NCI-H2081 (cell line): ENCODE results near the gene SMAD2.
A peak's percentile ranks its signal among the peaks of the same experiment; 100 is the strongest.

Experiments
- DNase-seq, 2 experiments: peaks; one replicate each; lab custom pipeline; 2025; lab: John Stamatoyannopoulos, UW

Gene SMAD2

GRCh38 chr18:47895565-47896250 is 34.8 kb downstream of the SMAD2 start:
- no peak for DNase-seq

DNA sequence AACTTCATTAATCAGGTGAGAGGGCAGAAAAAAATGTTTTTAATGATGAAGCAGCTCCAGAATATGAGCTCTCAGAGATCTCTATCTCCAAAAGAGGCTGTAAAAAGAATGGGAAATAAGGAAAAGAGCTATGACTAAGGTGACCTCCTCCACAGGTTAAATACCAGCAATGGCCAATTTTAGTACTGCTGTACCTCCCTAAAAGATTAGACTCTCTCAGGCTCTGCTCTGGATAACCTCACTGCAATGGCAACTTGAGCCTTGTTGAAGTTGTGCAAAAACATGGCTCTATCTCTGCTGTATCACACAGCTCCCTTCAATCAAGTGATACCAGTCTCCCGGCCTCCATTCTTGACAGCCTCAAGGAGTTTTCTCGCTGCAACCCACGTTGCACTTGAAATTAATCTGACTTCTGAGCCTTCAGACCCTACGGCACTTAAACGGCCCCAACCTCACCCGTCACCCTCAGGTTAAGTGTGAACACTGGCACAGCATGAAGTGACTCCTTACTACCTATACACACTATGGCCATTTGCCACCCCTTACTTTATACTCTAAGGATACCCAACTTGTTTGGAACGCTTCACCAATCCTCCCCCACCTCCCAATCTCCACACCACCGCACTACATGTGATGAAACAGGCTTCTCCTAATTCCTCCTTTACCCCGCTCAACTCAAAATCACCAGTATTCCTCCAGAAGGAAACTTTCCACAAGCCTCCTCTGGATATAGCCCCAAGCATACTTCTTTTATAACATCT is 36.3 kb downstream of the SMAD2 start:
- no peak for DNase-seq

DNA sequence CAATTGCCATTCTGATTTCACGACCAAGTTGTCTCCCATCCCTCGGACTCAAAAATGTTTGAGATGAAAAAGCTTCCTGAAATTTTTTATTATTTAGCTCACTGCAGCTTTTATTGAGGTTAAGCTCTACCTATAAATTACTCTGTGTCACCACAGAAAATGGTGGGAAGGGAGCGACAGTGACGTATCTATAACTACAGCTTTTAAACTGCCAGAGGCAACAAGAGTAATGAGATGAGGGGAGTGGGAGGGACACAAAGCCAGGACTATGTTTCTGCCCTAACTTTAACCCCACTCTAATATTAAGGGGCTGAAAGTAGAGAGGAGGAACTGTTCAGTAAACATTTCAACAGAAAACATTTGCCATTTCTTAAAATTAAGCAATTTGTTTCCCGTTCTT is 37.4 kb downstream of the SMAD2 start:
- no peak for DNase-seq

DNA sequence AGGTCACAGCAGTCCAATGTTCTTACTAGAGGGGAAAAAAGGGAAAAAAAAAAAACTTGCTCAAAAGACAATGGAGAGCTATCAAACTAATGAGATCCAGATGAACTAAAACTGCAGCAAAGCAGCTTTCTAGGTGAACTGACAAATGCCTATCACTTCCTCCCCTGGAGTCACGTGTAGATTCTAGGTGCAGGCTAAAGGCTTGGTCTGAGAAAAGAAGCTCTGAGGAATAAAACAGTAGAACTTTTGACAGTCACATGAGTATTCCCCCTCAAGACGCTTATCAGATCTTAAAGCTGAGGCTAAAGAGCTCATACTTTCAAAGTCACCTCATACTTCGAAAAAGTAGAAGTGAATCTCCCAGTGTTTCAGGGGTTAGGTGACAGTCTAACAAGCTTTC is 42.3 kb downstream of the SMAD2 start:
- DNase-seq, result no peak

GRCh38 chr18:47887227-47887626 is 43.2 kb downstream of the SMAD2 start:
- DNase-seq, result no peak

DNA sequence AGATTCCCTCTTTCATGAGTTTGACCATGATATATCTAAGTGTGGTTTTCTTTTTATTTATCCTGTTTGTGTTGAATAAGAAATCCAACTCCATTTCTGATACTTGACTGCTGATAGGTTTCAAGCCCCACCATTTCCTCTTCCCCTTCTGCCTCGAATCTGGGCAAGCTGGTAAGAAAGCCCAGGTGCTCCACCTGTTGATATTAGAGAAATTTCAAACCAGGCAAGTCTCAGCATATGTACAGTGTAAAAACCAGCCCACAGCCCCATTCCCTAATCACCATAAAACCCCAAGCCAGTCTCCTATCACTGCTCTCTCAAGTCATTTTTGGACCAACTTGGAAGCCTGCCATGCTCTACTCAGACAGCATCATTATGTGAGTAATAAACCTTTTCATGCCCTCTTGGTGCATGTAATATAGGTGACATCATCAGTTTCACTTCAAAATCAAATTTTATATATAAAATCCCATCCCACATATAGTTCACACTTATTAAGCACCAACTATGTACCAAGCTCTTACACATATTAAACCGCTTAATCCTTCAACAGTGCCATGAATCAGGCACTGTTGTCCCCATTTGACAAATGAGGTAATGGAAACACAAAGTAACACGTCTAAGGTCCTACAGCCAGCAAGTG is 46.6 kb downstream of the SMAD2 start:
- peak in 1 of 2 experiments; percentile 11 for DNase-seq

DNA sequence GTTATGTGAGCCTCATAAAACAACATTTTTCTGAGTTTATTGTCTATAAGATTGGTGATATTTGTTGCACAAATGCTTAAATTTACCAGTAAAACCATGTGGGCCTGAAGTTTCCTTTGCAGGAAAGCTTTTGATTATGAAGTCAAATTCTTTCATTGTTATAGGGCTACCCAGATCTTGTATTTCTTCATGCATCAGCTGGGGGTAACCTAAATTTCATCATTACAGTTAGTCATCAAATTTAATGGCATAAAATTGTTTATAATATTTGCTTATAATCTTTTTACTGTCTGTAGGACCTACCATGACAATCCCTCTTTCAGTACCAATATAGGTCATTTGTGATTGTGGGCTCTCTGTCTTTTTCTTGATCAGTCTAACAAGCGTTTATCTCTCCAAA is 47.8 kb downstream of the SMAD2 start:
- no peak for DNase-seq

- DNase-seq, result no peak
Measured at GRCh38 chr18:47881752-47882455, 48.6 kb downstream of the SMAD2 start.

DNA sequence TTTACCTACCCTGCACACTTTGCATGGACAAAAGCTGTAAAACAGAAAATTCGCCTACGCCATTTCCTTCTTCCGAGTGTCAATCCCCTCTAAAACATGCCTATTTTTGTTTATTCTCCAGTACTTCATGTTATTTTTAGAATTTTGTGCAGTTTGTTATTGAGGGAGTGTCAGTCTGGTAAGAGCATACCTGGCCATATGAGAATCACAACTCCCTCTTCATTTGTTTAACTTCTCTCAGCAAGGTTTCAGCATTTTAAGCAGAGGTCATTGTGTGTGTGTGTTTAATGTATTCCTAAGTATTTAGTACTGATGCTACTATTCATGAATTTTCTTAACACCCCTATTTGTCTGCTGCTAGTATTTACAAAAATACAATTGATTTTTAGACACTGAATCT is 49.4 kb downstream of the SMAD2 start:
- DNase-seq, result no peak

DNA sequence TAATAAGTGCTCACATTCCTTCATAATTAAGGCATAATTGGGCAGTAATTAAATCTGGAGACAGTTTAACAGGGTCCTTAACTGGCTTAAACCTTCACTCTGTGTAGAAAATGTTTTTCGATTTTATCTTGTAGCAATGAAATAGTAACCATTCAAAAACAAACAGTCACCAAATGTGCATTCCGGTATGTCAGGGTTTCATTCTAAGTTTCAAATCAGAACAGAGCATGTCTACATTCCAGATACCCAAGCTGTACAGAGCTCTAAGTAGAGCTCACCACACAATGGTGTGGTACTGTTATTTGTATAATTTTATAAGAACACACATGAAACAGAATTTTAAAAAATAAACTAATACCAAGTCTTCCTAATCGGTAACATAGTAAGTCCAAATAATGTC is 52.6 kb downstream of the SMAD2 start:
- no peak for DNase-seq

DNA sequence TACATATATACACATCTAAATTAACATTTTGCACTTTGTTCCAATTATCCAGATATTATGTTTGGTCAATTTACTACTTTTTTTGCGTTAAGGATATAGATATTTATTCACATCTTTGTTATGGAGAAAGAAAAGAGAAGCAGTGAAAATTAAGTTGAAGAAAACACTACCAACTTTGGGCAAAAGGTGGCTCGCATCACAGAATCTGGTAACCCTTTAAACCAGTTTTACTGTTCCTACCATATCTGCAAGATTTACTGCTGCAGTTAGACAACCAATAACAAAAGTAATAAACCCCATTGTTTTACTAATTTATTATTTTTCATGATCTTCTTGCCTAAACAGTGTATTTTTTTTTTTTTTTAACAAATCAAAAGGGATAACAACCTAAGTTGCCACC is 53.6 kb downstream of the SMAD2 start:
- DNase-seq, result no peak

GRCh38 chr18:47873625-47874024 is 56.8 kb downstream of the SMAD2 start:
- no peak for DNase-seq

DNA sequence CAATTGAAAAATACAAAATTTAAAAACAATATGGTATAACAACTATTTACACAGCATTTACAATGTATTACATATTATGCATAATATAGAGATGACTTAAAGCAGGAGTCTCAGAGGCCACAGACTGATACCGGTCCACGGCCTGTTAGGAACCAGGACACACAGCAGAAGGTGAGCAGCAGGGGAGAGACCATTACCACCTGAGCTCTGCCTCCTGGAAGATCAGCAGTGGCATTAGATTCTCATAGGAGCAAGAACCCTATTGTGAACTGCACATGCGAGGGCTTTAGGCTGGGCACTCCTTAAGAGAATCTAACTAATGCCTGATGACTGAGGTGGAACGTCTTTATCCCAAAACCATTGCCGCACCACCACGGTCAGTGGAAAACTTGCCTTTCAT is 58.0 kb downstream of the SMAD2 start:
- DNase-seq, result no peak

DNA sequence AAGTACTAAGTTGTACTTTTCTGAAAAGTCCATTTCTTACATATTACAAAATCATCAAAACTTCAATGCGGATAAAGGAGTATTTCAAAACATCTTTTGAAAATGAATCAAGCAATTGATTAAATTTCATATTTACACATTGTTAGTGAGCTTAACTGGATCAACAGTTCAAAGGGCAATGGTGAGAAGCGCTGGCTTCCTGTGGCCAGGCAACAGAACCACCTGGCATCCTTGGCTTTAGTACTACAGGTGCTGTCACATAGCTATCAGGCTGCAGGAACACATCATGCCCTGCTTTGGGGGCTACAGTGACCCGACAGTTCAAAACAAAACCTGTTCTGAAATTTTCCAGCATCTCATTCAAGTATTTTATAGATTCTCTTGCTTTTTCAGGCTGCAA is 59.2 kb downstream of the SMAD2 start:
- DNase-seq, result no peak

DNA sequence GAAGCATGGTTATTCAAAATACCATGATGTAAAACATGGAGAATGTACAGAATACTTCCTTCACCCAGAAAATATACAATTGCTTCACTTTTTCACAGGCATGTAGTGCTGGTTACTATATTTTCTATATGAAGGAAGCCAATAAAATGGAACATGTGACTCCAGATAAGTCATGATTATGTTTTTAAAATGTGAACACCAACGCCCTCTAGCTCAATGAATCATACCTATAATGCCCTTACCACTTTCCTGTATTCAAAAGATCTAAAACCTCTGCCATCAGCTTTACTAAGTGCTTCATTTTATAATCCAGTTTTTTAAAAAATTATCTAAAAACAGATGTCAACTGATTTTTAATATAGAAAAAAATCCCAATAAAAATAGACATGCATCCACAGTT is 59.9 kb downstream of the SMAD2 start:
- DNase-seq, result no peak

- no peak for DNase-seq
Measured at GRCh38 chr18:47868744-47869143, 61.7 kb downstream of the SMAD2 start.

GRCh38 chr18:47865183-47865582 is 65.3 kb downstream of the SMAD2 start:
- no peak for DNase-seq

DNA sequence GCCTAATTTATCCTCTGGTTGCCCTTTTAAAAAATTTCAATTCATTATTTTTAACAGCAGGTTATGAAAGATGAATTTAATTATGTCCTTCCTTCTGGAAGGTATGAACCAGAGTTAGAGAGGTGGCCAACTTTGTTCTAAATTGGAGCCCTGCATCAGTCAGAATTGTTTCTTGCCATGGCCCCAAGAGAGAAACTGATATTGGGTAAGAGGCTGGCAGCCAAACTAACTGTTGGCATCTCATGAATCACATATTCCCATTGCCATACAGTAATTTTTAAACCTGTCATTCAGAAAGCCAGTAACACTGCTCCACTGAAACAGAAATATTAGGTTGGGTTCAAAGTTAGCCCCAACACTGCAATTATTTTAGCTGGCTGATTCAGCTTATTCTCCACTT is 67.4 kb downstream of the SMAD2 start:
- DNase-seq, result no peak

DNA sequence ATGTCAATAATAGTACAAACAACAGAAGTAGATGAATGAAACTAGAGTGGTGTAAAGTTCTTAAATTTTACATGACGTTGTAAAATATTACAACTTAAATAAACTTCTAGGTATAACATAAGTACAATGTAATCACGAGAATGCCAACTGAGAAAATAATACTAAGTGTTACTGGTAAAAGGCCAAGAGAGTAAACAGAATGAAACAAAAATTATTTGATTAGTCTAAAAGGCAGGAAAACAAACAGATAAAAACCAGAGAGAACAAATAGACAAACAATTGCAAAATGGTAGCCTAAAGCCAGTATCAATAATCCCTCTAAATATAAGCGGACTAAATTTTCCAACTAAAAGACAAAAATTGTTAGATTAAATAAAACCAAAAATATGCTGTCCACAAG is 71.9 kb downstream of the SMAD2 start:
- no peak for DNase-seq

DNA sequence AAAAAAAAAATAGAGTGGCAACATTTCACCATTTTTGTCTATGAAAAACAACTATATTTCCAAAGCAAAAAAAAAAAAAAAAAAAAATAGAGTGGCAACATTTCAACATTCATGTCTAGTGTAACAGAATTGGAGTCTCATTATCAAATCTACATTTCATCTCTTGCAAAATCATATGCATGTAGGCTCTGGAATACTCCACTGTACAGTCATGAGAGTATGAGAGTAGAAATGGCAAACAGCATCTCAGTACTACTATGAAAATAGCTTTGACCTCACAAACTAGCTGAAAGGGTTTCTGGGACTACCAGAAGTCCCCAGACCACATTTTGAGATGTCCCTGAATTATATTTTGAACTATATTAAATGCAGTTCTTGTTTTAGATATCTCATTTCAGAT is 82.8 kb downstream of the SMAD2 start:
- DNase-seq, result no peak

- no peak for DNase-seq
Measured at GRCh38 chr18:47846431-47846830, 84.0 kb downstream of the SMAD2 start.

DNA sequence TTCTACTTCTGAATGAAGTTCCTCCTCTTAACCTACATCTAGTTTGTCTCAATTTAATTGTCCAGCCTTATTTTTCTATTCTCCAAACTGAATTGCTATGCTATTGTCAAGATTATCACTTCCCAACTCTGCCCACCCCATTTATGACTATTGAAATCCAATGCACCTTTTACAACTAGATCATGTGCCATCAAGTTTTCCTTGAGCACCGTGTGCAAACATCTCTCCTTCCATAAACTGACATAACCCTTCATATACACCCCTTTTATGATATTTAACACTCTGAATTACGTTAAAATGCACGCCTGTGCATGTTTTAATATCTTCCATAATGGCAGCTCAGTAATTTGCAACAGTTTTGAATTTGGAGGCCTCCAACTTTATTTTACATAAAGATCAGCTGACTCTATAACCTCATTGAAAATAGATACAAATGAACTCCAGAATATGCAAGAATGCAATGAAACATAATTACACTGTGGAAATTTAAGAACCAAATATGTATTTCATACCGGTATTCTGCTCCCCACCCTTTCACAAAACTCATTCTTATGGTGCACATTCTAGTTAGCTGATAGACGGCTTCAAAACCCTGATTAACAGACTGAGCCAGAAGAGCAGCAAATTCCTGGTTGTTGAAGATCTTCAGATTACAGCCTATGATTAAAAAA is 85.5 kb downstream of the SMAD2 start:
- no peak for DNase-seq
